ENCODE results near the gene ANXA3. TPM values are rescaled to one million over a fixed set of nuclear protein-coding genes. Genes with fewer than 3 reads are reported as not detected.

ANXA3 gene
- total RNA-seq, 3 donors from 2014 or later = 24.4 to 46.4 (median 35.5) TPM

GRCh38 chr4:78630615-78631014, 79.0 kb downstream of the ANXA3 start:
- no peak overlapping the region for H3K4me3 ChIP-seq
- no peak for TF ChIP-seq CTCF (IDR thresholded peaks at IDR 0.05)
- H3K4me1 ChIP-seq (ENCODE audit: low read depth) = peaks cover 12% of the 10 kb centered on the region
- intact Hi-C loops (cut with DNase I, micrococcal nuclease) = no loop called here
- H3K9me3 ChIP-seq = no peaks in the 10 kb centered on the region
- ATAC-seq (no peak), DNase-seq (no peak)
- no peaks in the 10 kb centered on the region for H3K36me3 ChIP-seq (ENCODE audit: low read depth)

- DNase-seq (no peak), ATAC-seq (no peak)
- intact Hi-C loops (cut with DNase I, micrococcal nuclease) = no loop called here
Measured at GRCh38 chr4:78634011-78634664, 82.6 kb downstream of the ANXA3 start.

GRCh38 chr4:78638337-78639172, 87.0 kb downstream of the ANXA3 start:
- Histone ChIP-seq H3K4me3 (no peak overlapping the region), H3K4me1 (ENCODE audit: low read depth) (peaks cover 3% of the 10 kb centered on the region), H3K9me3 (no peaks in the 10 kb centered on the region), H3K36me3 (ENCODE audit: low read depth) (no peaks in the 10 kb centered on the region)
- DNase-seq (no peak), ATAC-seq (peak; percentile 19)
- TF ChIP-seq CTCF (IDR thresholded peaks at IDR 0.05) = no peak
- intact Hi-C loops (cut with DNase I, micrococcal nuclease) = no loop called here

More at GRCh38 chr4:78634011-78634664, 82.6 kb downstream of the ANXA3 start:
- no peak for TF ChIP-seq CTCF (IDR thresholded peaks at IDR 0.05)
- no peaks in the 10 kb centered on the region for H3K36me3 ChIP-seq (ENCODE audit: low read depth)
- no peak overlapping the region for H3K4me3 ChIP-seq
- H3K9me3 ChIP-seq = no peaks in the 10 kb centered on the region
- peaks cover 12% of the 10 kb centered on the region for H3K4me1 ChIP-seq (ENCODE audit: low read depth)

- intact Hi-C loops (cut with DNase I, micrococcal nuclease) = loop anchor here in 1 of 2 donors (10.0 kb wide), 1 partner anchor 134 kb away; the partner anchor contains the start of gene BMP2K
Measured at GRCh38 chr4:78640714-78641113, 89.1 kb downstream of the ANXA3 start.

GRCh38 chr4:78642934-78643333, 91.4 kb downstream of the ANXA3 start:
- Histone ChIP-seq H3K4me1 (ENCODE audit: low read depth) (peaks cover 19% of the 10 kb centered on the region), H3K4me3 (no peak overlapping the region), H3K9me3 (no peaks in the 10 kb centered on the region), H3K36me3 (ENCODE audit: low read depth) (no peaks in the 10 kb centered on the region)
- TF ChIP-seq CTCF (IDR thresholded peaks at IDR 0.05) = no peak
- ATAC-seq (peak; percentile 72), DNase-seq (peak in 2 of 3 donors; percentile 60 to 75)
- intact Hi-C loops (cut with DNase I, micrococcal nuclease) = loop anchor here in 1 of 2 donors (10.0 kb wide), 1 partner anchor 132 kb away; the partner anchor contains the start of gene BMP2K

More at GRCh38 chr4:78640714-78641113, 89.1 kb downstream of the ANXA3 start:
- H3K36me3 ChIP-seq (ENCODE audit: low read depth) = no peaks in the 10 kb centered on the region
- no peak for TF ChIP-seq CTCF (IDR thresholded peaks at IDR 0.05)
- no peak overlapping the region for H3K4me3 ChIP-seq
- H3K9me3 ChIP-seq = no peaks in the 10 kb centered on the region
- DNase-seq (no peak), ATAC-seq (no peak)
- peaks cover 6% of the 10 kb centered on the region for H3K4me1 ChIP-seq (ENCODE audit: low read depth)

All from mucosa of descending colon (tissue), 3 donors.